Measurements from ENCODE around the gene ASB8.

DNA sequence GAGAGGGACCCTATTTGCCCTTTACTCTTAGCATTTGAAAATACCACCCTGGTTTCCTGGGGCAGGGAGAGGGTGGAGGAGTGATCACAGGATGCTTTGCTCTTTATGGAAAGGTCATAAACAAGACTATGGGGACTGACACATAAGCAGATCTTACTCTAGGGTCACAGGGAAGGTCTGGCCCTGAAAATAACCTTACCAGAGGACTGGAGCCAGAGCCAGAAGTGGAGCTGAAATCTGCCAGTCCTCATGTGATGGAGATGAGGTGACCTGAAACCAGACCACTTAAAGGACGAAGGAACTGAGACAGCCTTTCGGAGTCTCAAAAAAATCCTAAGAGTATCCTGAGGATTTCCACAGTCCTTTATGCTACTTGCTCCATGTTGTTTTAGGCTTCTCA, 25.8 kb downstream of the ASB8 start:
- TF ChIP-seq, protein P1, sequence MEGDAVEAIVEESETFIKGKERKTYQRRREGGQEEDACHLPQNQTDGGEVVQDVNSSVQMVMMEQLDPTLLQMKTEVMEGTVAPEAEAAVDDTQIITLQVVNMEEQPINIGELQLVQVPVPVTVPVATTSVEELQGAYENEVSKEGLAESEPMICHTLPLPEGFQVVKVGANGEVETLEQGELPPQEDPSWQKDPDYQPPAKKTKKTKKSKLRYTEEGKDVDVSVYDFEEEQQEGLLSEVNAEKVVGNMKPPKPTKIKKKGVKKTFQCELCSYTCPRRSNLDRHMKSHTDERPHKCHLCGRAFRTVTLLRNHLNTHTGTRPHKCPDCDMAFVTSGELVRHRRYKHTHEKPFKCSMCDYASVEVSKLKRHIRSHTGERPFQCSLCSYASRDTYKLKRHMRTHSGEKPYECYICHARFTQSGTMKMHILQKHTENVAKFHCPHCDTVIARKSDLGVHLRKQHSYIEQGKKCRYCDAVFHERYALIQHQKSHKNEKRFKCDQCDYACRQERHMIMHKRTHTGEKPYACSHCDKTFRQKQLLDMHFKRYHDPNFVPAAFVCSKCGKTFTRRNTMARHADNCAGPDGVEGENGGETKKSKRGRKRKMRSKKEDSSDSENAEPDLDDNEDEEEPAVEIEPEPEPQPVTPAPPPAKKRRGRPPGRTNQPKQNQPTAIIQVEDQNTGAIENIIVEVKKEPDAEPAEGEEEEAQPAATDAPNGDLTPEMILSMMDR (IDR thresholded peaks at IDR 0.05): no peak
- TF ChIP-seq POLR2AphosphoS5 (IDR thresholded peaks at IDR 0.05) (no peak), POLR2A (IDR thresholded peaks at IDR 0.05) (no peak), EP300 (IDR thresholded peaks at IDR 0.05) (no peak)
